ENCODE results near the gene TAL1.

The TAL1 gene

GRCh38 chr1:47186267-47187185 is 45.5 kb downstream of the TAL1 start:
- no peak for DNase-seq

DNA sequence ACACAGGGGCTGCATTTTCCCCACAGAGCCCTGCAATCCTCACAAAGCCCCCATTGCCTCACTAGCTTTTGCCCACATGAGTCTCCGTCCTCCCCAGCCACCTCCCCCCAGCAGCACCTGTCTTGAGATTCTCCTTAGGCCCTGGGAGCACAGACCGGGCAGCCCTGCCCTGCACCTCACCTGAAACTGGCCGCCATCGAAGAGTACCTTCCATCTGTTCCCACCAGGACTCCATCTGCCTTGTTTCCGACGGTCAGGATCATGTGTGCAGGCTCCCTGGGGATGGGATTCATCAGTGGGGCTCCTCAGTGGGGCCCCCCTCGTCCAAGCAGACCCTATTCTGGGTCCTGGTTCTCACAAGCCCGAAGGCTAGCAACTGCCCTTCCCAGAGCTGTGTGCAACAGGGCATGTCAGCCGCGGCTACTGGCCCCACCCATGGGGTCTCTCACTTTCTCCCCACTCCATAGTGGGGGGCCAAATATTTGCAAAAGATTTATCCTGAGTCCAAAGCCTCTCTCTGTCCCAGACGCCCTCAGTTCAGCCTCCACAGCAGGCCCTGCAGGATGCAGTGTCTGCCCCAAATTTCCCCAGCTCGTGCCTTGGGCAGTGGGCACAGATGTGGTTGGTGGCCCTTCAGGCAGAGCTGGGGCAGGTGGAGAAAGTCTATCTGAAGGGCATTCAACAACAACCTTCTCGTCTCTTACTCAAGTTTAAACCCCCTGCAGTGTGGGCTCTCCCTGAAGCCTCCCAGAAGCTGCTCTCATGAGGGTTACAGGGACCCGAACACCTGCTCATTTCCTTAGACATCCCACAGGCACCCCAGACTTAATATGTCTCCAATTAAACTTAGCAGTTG is 47.0 kb downstream of the TAL1 start:
- no peak for DNase-seq

DNA sequence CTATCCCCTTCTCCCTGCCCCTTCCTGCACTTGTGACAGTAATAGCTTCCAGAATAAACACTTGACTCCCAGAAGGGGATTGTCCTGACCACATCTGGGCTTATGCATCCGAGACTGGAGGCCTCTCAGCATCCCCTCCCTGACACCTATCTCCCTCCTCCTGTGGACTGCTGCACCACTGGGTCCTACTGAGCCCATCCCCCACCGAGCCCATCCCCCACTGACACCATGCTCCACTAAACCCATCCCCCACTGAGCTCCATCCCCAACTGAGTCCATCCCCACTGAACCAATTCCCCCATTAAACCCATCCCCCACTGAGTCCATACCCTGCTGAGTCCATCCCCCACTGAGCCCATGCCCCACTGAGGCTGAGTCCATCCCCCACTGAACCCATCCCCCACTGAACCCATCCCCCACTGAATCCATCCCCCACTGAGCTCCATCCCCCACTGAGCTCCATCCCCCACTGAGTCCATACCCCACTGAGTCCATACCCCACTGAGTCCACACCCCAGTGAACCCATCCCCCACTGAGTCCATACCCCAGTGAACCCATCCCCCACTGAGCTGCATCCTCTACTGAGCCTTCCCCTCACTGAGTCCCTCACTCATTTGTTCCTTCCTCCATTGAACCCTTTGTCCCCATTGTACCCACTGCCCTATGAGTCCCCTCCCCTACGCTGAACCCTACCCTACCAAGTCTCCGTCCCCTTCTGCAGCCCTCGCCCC is 47.8 kb downstream of the TAL1 start:
- no peak for DNase-seq

- DNase-seq, result no peak
Measured at GRCh38 chr1:47183308-47184089, 48.5 kb downstream of the TAL1 start.

DNA sequence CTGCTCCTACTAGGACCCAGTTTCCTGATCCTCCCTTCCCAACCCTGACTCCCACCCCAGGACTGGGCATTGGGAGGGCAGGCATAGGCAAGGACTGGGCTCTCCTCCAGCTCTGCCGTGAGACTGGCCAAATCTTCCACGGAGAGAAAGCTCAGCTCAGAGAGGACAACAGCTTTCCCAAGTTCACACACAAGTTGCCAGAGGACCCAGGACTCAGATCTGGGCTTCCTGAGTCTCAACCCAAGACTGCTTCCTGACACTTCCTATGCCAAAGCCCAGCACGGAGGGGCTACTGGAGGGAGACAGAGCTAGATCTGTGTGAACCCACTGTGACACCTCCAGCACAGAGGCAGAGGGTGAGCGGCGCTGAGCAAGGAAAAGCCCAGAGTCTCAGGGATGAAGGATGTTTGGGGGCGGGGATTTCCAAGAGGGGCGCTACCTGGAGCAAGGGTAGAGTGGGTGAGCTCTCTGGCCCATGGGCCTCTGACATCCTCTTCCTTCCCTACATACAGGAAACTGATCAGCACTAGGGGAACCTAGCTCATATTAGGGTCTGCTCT is 49.3 kb downstream of the TAL1 start:
- DNase-seq, result no peak

DNA sequence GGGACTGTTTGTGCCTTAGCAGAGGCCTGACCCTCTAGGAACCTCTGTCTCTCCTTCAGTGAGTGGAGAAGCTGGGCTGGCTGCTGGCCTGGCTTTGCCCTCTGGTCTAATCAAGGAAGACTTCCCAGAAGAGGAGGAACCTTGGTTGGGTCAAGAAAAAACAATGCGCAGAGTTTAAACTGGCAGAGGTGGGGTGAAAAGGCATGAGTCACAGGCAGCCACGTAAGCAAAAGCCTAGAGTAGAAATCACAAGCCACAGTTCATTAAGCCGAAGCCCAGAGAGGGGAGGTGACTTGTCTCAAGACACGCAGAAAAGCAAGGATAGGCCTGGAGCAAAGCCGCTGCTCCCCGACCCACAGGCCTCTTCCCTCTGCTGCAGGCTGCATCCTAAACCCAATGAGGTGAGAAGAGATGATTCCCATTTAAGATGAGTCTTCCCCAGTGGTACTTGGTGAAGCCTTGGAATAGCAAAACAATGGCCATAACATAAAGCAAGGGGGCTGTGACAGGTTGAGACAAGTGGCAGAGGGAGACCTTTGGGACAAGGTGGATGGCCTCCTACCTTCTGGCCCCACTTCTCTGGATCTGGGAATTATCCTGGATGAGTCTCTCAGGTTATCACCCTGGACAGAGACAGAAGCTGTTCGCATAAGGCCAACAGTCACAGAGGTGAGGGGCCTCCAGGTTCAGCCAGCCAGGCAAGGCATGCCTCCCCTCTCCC is 49.9 kb downstream of the TAL1 start:
- no peak for DNase-seq

GRCh38 chr1:47181095-47181954 is 50.7 kb downstream of the TAL1 start:
- no peak for DNase-seq

GRCh38 chr1:47180603-47181094 is 51.4 kb downstream of the TAL1 start:
- DNase-seq, result no peak

GRCh38 chr1:47179988-47180563 is 51.9 kb downstream of the TAL1 start:
- no peak for DNase-seq

GRCh38 chr1:47179017-47179987 is 52.7 kb downstream of the TAL1 start:
- DNase-seq, result no peak

DNA sequence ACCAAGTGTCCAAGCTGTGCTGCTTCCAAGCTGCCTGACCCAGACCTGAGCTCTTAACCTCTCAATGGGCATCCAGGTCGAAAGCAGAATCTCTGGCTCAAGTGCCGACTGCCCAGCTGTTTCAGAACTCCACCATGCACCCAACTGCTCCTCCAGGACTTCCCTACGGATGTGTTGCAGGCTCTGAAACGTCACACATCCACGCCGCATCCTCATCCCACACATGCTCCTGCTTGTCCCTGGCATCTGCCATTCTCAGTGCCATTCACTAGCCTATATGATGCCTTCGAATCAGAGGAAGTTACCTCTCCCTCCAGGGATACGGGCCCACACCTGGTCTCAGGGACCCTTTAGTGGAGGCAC is 53.4 kb downstream of the TAL1 start:
- no peak for DNase-seq

DNA sequence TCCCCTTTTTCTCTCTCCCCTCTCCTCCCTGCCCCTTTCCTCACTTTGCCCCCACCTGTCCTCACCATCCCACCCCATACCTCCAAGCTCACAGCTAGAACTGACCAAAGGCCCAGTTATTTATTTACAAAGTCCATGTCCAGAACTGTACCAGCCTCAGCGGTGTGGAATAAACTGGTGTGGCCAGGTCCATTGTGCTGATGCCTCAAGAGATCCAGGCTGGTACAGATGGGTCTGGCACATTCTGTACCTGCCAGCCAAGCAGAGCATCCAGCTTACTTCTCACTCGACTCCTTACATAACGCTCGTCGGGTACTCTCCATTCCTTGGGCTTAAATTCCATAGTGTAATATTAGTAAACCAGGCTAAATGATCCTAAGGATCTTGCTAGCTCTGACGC is 54.0 kb downstream of the TAL1 start:
- no peak for DNase-seq

DNA sequence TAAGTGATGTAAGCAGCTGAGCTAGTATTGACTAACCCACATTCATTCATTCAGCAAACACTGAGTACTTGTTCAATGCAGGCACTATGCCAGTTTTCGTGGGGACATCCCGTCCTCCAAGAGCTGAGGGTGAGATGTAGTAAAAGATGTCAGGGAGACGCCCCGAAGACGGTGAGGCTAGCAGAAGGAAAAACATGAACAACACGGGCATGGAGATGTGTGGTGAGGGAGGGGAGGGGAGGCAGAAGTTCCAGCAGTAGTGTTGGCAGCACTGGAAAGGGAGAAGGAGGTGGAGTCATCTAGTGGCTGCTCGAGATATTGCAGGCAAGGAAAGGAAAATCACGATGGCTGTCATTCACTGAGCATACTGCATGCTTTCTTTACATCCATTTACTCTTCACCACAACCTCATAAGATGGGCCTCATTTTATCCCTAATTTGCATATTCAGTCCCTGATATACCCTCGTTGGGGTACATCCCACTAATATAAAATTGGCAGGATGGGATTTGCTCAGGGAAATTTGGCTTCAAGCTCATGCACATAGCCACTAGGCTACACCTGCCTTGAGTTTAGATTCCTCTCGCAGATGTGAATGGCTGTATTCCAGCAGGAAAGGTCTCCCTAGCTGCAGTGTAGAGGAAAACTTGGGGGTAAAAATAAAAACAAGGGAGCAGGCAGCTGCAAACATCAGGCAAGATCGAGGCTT is 56.6 kb downstream of the TAL1 start:
- no peak for DNase-seq

- DNase-seq, result no peak
Measured at GRCh38 chr1:47174656-47175020, 57.4 kb downstream of the TAL1 start.

- no peak for DNase-seq
Measured at GRCh38 chr1:47172782-47173181, 59.2 kb downstream of the TAL1 start.
